Ureter (tissue), 1 donor: Measurements from ENCODE around the gene UBE2R2. TPM values are rescaled to one million over a fixed set of nuclear protein-coding genes. Genes with fewer than 3 reads are reported as not detected.
"Not testable (repeated sequence)": the region's sequence is repeated elsewhere in the genome, so short reads cannot be mapped to it uniquely, and the experiment has no call there.

Experiments
- DNase-seq: peaks from one replicate; pipeline ENCODE4 v3.0.0-alpha.2; 2020; ENCODE audit warnings: low spot score
- total RNA-seq: library from RNA; stranded (reverse); gene quantifications from one replicate; pipeline ENCODE4 v1.2.4, GENCODE V29; 2023
- donor health status: DM: yes; HTN: yes; CAD: no.

The UBE2R2 gene
- 35.6 TPM for total RNA-seq

GRCh38 chr9:33816327-33817252 lies at the start of gene UBE2R2:
Gene UBE2R2 (plus strand): TSS chr9:33817160. CDS start chr9:33817758, 598 bp downstream.
- peak; percentile 96 for DNase-seq

- not testable (repeated sequence) for DNase-seq
Measured at GRCh38 chr9:33770156-33770880, 46.6 kb upstream of the UBE2R2 start.

GRCh38 chr9:33773135-33773534 lies 43.8 kb upstream of the UBE2R2 start:
- not testable (repeated sequence) for DNase-seq

GRCh38 chr9:33774074-33774659 lies 42.8 kb upstream of the UBE2R2 start:
- peak; percentile 53 for DNase-seq

- no peak for DNase-seq
Measured at GRCh38 chr9:33776578-33776977, 40.4 kb upstream of the UBE2R2 start.

- DNase-seq: peak; percentile 57
Measured at GRCh38 chr9:33778700-33779351, 38.1 kb upstream of the UBE2R2 start.

GRCh38 chr9:33780276-33780675 lies 36.7 kb upstream of the UBE2R2 start:
- DNase-seq: no peak

GRCh38 chr9:33781736-33782135 lies 35.2 kb upstream of the UBE2R2 start:
- DNase-seq: no peak

- no peak for DNase-seq
Measured at GRCh38 chr9:33782395-33783152, 34.4 kb upstream of the UBE2R2 start.

GRCh38 chr9:33785914-33786313 lies 31.0 kb upstream of the UBE2R2 start:
- DNase-seq: no peak

- no peak for DNase-seq
Measured at GRCh38 chr9:33786681-33787080, 30.3 kb upstream of the UBE2R2 start.

GRCh38 chr9:33787839-33788238 lies 29.1 kb upstream of the UBE2R2 start:
- DNase-seq: no peak

- not testable (repeated sequence) for DNase-seq
Measured at GRCh38 chr9:33789429-33789828, 27.5 kb upstream of the UBE2R2 start.

GRCh38 chr9:33791117-33791516 lies 25.8 kb upstream of the UBE2R2 start:
- DNase-seq: no peak

GRCh38 chr9:33793496-33793895 lies 23.5 kb upstream of the UBE2R2 start:
- not testable (repeated sequence) for DNase-seq

- DNase-seq: no peak
Measured at GRCh38 chr9:33794560-33794959, 22.4 kb upstream of the UBE2R2 start.

GRCh38 chr9:33795281-33795680 lies 21.7 kb upstream of the UBE2R2 start, which contains the start of gene PRSS3:
Gene PRSS3 (plus strand): TSS chr9:33795561. CDS start chr9:33795574, 13 bp downstream.
- DNase-seq: no peak

GRCh38 chr9:33795819-33796218 lies 21.1 kb upstream of the UBE2R2 start:
- DNase-seq: no peak

- not testable (repeated sequence) for DNase-seq
Measured at GRCh38 chr9:33796679-33797078, 20.3 kb upstream of the UBE2R2 start.

GRCh38 chr9:33797837-33798236 lies 19.1 kb upstream of the UBE2R2 start:
- DNase-seq: no peak

- DNase-seq: no peak
Measured at GRCh38 chr9:33798545-33798944, 18.4 kb upstream of the UBE2R2 start.
